ENCODE data around the gene MATN1. TPM values are rescaled to one million over a fixed set of nuclear protein-coding genes. Genes with fewer than 3 reads are reported as not detected.

The MATN1 gene
- total RNA-seq, 1 donor from 2014 or later: 0.49 TPM

DNA sequence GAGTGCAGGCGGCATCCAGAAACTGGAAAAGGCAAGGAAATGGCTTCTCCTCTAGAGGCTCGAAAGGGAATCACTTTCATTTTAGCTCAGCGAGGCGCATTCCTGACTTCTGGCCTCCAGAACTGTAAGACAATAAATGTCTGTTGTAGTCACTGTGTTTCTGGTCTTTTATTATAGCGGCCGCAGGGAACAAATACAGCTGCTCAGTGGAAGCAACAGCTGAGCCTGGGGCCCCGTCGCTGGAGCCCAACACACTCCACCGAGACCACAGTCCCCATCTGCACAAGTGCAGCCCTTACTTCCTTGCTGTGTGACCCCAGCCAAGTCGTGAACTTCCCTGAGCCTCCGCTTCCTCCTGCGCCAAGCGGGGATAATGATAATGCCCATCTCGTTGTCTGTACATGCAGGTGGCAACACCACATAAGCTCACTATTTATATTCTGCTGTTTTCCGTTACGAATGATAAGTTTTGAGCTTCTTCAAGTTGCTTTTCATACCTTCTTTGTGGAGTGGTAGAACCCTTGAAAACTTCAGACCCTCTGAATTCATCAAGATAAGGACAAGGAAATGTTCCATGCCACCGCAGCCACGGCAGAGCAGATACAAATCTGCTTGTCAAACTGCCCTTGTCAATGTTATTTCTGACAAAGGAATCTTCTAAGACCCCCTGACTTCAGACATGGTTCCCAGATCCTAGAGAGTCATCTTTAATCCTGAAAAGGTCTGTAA lies 37.4 kb upstream of the MATN1 start:
- no peaks in the 10 kb centered on the region for H3K4me1 ChIP-seq
- no peak overlapping the region for H3K4me3 ChIP-seq
- H3K27me3 ChIP-seq: no peaks in the 10 kb centered on the region
- DNase-seq (ENCODE audit: extremely low spot score in 2 of 2): no peak
- no peak overlapping the region for H3K27ac ChIP-seq
- intact Hi-C loops (cut with DNase I): no loop called here
- no peaks in the 10 kb centered on the region for H3K36me3 ChIP-seq
- TF ChIP-seq CTCF (IDR thresholded peaks at IDR 0.05) (no peak), POLR2A (IDR thresholded peaks at IDR 0.05) (no peak), POLR2AphosphoS5 (IDR thresholded peaks at IDR 0.05; ENCODE audit: insufficient read depth in 1 of 2, low read depth in 1 of 2) (no peak)
- H3K9me3 ChIP-seq: no peaks in the 10 kb centered on the region

- no peaks in the 10 kb centered on the region for H3K36me3 ChIP-seq
- H3K9me3 ChIP-seq: no peaks in the 10 kb centered on the region
- H3K27ac ChIP-seq: no peak overlapping the region
- H3K27me3 ChIP-seq: no peaks in the 10 kb centered on the region
- intact Hi-C loops (cut with DNase I): loop anchor here (2.0 kb wide), 1 partner anchor 79 kb away; no protein-coding TSS in a partner anchor
- DNase-seq (ENCODE audit: extremely low spot score in 2 of 2): no peak
- TF ChIP-seq POLR2AphosphoS5 (IDR thresholded peaks at IDR 0.05; ENCODE audit: insufficient read depth in 1 of 2, low read depth in 1 of 2) (no peak), POLR2A (IDR thresholded peaks at IDR 0.05) (no peak), CTCF (IDR thresholded peaks at IDR 0.05) (no peak)
- no peaks in the 10 kb centered on the region for H3K4me1 ChIP-seq
- no peak overlapping the region for H3K4me3 ChIP-seq
Measured at GRCh38 chr1:30759718-30760281, 36.4 kb upstream of the MATN1 start.

DNA sequence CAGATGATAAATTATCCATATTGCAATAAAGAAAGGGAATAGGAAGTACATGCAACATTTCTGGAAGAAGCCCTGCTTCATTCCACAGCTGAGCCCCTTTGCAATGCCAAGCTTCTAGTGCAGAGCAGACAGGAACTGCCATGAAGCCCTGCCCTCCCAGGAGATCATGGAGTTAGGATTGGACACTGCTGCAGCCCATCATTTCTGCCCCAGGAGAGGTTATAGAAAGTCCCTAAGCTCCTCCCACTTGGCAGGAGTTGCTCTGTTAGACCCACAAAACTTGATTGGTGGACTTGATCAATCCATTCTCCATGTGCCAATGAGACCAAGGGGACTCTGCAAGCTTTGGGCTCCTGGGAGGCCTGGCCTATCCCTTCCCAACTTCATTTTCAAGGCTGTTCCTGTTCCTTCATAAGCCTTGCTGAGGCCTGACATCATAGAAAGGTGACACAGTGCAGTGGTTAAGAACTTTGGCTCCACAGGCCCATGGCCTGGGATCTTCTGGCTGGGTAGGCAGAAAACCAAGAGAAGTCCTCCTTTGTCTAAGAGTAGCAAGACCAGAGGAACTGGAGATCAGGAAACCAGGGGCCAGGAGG lies 35.5 kb upstream of the MATN1 start:
- no peaks in the 10 kb centered on the region for H3K36me3 ChIP-seq
- no peaks in the 10 kb centered on the region for H3K9me3 ChIP-seq
- no peak for DNase-seq (ENCODE audit: extremely low spot score in 2 of 2)
- no peak overlapping the region for H3K27ac ChIP-seq
- H3K4me1 ChIP-seq: no peaks in the 10 kb centered on the region
- intact Hi-C loops (cut with DNase I): loop anchor here (2.0 kb wide), 1 partner anchor 78 kb away; no protein-coding TSS in a partner anchor
- H3K27me3 ChIP-seq: no peaks in the 10 kb centered on the region
- H3K4me3 ChIP-seq: no peak overlapping the region
- TF ChIP-seq POLR2A (IDR thresholded peaks at IDR 0.05): no peak
- TF ChIP-seq CTCF (IDR thresholded peaks at IDR 0.05): no peak
- no peak for TF ChIP-seq POLR2AphosphoS5 (IDR thresholded peaks at IDR 0.05; ENCODE audit: insufficient read depth in 1 of 2, low read depth in 1 of 2)

DNA sequence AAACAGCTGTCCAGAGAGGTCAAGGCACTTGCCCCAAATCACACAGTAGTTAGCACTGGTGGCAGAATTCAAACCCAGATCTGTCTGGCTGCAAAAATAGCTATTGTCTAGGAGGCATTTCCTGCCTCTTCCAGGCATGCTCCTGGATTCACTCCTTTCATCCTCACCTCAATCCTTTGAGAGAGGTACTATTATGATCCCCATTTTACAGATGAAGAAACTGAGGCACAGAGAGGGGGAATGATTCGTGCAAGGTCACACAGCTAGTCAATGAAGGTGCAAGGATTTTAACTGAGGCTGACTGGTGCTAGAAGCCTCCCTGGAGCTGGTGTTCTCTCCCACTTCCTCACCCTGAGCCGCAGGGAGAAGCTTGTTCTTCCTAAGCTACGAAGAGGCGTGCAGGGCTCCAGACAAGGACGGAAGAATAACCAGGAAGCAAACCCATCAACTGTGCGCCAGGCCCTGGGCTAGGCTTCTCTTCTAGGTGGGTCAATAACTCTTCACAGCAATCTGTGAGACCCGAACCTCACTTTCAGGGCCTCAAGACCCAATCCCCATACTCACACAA lies 34.8 kb upstream of the MATN1 start:
- no peak overlapping the region for H3K4me3 ChIP-seq
- no peaks in the 10 kb centered on the region for H3K4me1 ChIP-seq
- TF ChIP-seq POLR2AphosphoS5 (IDR thresholded peaks at IDR 0.05; ENCODE audit: insufficient read depth in 1 of 2, low read depth in 1 of 2) (no peak), CTCF (IDR thresholded peaks at IDR 0.05) (no peak), POLR2A (IDR thresholded peaks at IDR 0.05) (no peak)
- H3K9me3 ChIP-seq: no peaks in the 10 kb centered on the region
- DNase-seq (ENCODE audit: extremely low spot score in 2 of 2): no peak
- H3K27ac ChIP-seq: peak overlapping the region; percentile 60
- intact Hi-C loops (cut with DNase I): loop anchor here (2.0 kb wide), 1 partner anchor 77 kb away; no protein-coding TSS in a partner anchor
- no peaks in the 10 kb centered on the region for H3K27me3 ChIP-seq
- no peaks in the 10 kb centered on the region for H3K36me3 ChIP-seq
